H9 (cell line): Measurements from ENCODE around the gene C19orf33. TPM values are rescaled to one million over a fixed set of nuclear protein-coding genes. Genes with fewer than 3 reads are reported as not detected.
A peak's percentile ranks its signal among the peaks of the same experiment; 100 is the strongest.

ENCODE experiments used
- DNase-seq: peaks from one replicate; pipeline ENCODE4 v3.0.0-alpha.2; 2017
- H2AFZ ChIP-seq: one replicate; pipeline ENCODE4 v1.6.1; 2013; ENCODE audit warnings: mild to moderate bottlenecking, low read length, control low read depth, moderate library complexity
- H2AK5ac ChIP-seq: 2 replicates; pipeline ENCODE4 v1.6.1; 2013; ENCODE audit warnings: low read length, control low read depth, mixed read lengths; ENCODE audit not compliant: insufficient read length
- H2BK120ac ChIP-seq: one replicate; pipeline ENCODE4 v1.6.1; 2013; ENCODE audit warnings: low read depth, mild to moderate bottlenecking, low read length, control low read depth, inconsistent platforms; ENCODE audit not compliant: poor library complexity, severe bottlenecking
- H2BK12ac ChIP-seq: 2 replicates; pipeline ENCODE4 v1.6.1; 2013; ENCODE audit warnings: low read length, control low read depth, mixed read lengths, low read depth; ENCODE audit not compliant: insufficient read length
- H2BK15ac ChIP-seq: 2 replicates; pipeline ENCODE4 v1.6.1; 2013; ENCODE audit warnings: low read depth, low read length, control low read depth
- H2BK20ac ChIP-seq: one replicate; pipeline ENCODE4 v1.6.1; 2013; ENCODE audit warnings: low read depth, mild to moderate bottlenecking, low read length, control low read depth, inconsistent platforms; ENCODE audit not compliant: poor library complexity, severe bottlenecking
- H2BK5ac ChIP-seq: 2 replicates; pipeline ENCODE4 v1.6.1; 2013; ENCODE audit warnings: low read length, control low read depth, mixed read lengths; ENCODE audit not compliant: insufficient read length
- H3K14ac ChIP-seq: 2 replicates; pipeline ENCODE4 v1.6.1; 2013; ENCODE audit warnings: low read length, control low read depth; ENCODE audit not compliant: insufficient read depth
- H3K18ac ChIP-seq: 2 replicates; pipeline ENCODE4 v1.6.1; 2013; ENCODE audit warnings: low read depth, mild to moderate bottlenecking, mixed read lengths, low read length, control low read depth; ENCODE audit not compliant: insufficient read length
- H3K23ac ChIP-seq: 2 replicates; pipeline ENCODE4 v1.6.1; 2013; ENCODE audit warnings: low read length, control low read depth, mixed read lengths, low read depth; ENCODE audit not compliant: insufficient read length
- H3K23me2 ChIP-seq: 2 replicates; pipeline ENCODE4 v1.6.1; 2013; ENCODE audit warnings: low read depth, mild to moderate bottlenecking, mixed read lengths, low read length, control low read depth; ENCODE audit not compliant: insufficient read length, poor library complexity, severe bottlenecking
- H3K27ac ChIP-seq: 2 replicates; pipeline ENCODE4 v1.5.1; 2013; ENCODE audit warnings: low read length, control low read depth, mixed read lengths, low read depth; ENCODE audit not compliant: insufficient read length
- H3K27me3 ChIP-seq: 2 replicates; pipeline ENCODE4 v1.6.1; 2013; ENCODE audit warnings: low read length, control low read depth, inconsistent platforms; ENCODE audit not compliant: insufficient read depth
- H3K4ac ChIP-seq: 2 replicates; pipeline ENCODE4 v1.6.1; 2013; ENCODE audit warnings: low read depth, mild to moderate bottlenecking, control low read depth, inconsistent platforms, low read length, moderate library complexity
- H3K4me1 ChIP-seq: 2 replicates; pipeline ENCODE4 v1.6.1; 2013; ENCODE audit warnings: low read length, control low read depth, inconsistent platforms; ENCODE audit not compliant: insufficient read depth
- H3K4me2 ChIP-seq: 2 replicates; pipeline ENCODE4 v1.6.1; 2013; ENCODE audit warnings: low read length, control low read depth, mixed read lengths; ENCODE audit not compliant: insufficient read length, insufficient read depth
- H3K56ac ChIP-seq: 2 replicates; pipeline ENCODE4 v1.6.1; 2013; ENCODE audit warnings: low read depth, mild to moderate bottlenecking, mixed read lengths, low read length, control low read depth; ENCODE audit not compliant: insufficient read length
- H3K79me1 ChIP-seq: 2 replicates; pipeline ENCODE4 v1.6.1; 2013; ENCODE audit warnings: low read depth, mild to moderate bottlenecking, moderate library complexity, low read length, control low read depth, inconsistent platforms; ENCODE audit not compliant: insufficient read depth, poor library complexity, severe bottlenecking
- H3K79me2 ChIP-seq: 2 replicates; pipeline ENCODE4 v1.6.1; 2013; ENCODE audit warnings: low read length, control low read depth, inconsistent platforms; ENCODE audit not compliant: insufficient read depth
- H3K9ac ChIP-seq: 2 replicates; pipeline ENCODE4 v1.6.1; 2013; ENCODE audit warnings: low read length, control low read depth, mixed read lengths; ENCODE audit not compliant: insufficient read length; ENCODE audit errors: extremely low read depth
- H3K9me3 ChIP-seq: one replicate; pipeline ENCODE4 v1.6.1; 2013; ENCODE audit warnings: low read depth, low read length, inconsistent platforms; ENCODE audit not compliant: control insufficient read depth
- H3T11ph ChIP-seq: one replicate; pipeline ENCODE4 v1.6.1; 2013; ENCODE audit warnings: mild to moderate bottlenecking, low read length, control low read depth, inconsistent platforms
- H4K20me1 ChIP-seq: one replicate; pipeline ENCODE4 v1.6.1; 2013; ENCODE audit not compliant: control insufficient read depth, insufficient read length, insufficient read depth
- H4K5ac ChIP-seq: 2 replicates; pipeline ENCODE4 v1.6.1; 2013; ENCODE audit warnings: low read depth, mild to moderate bottlenecking, mixed read lengths, low read length, control low read depth; ENCODE audit not compliant: insufficient read length
- H4K8ac ChIP-seq: replicated peaks from 2 replicates; pipeline ENCODE4 v1.6.1; 2013; ENCODE audit warnings: low read length, control low read depth, mixed read lengths, low read depth; ENCODE audit not compliant: insufficient read length
- H4K91ac ChIP-seq: 2 replicates; pipeline ENCODE4 v1.6.1; 2013; ENCODE audit warnings: low read depth, mild to moderate bottlenecking, moderate library complexity, mixed read lengths, low read length, control low read depth; ENCODE audit not compliant: insufficient read length
- H3K27ac Mint-ChIP-seq, 3 experiments: 2 replicates in 2 of 3; 3 replicates in 1 of 3; pipeline ENCODE4 v1.8.0; 2020 to 2021; ENCODE audit warnings: mixed read lengths in 3 of 3, mild to moderate bottlenecking in 1 of 3, moderate library complexity in 1 of 3
- H3K27me3 Mint-ChIP-seq: 2 replicates; pipeline ENCODE4 v1.8.0; 2021; ENCODE audit warnings: low read depth, mild to moderate bottlenecking, moderate library complexity, mixed read lengths
- H3K36me3 Mint-ChIP-seq, 3 experiments: 2 replicates in 2 of 3; 3 replicates in 1 of 3; pipeline ENCODE4 v1.8.0; 2020 to 2021; ENCODE audit warnings: low read depth in 3 of 3, mixed read lengths in 3 of 3; ENCODE audit not compliant: insufficient read depth in 1 of 3
- H3K4me1 Mint-ChIP-seq, 2 experiments: 2 replicates each; pipeline ENCODE4 v1.8.0; 2020; ENCODE audit warnings: mixed read lengths in 2 of 2
- H3K4me3 Mint-ChIP-seq, 2 experiments: 2 replicates in 1 of 2; 3 replicates in 1 of 2; pipeline ENCODE4 v1.8.0; 2020 to 2021; ENCODE audit warnings: mild to moderate bottlenecking in 2 of 2, mixed read lengths in 2 of 2, moderate library complexity in 1 of 2
- H3K9me3 Mint-ChIP-seq, 2 experiments: 2 replicates in 1 of 2; 3 replicates in 1 of 2; pipeline ENCODE4 v1.8.0; 2020; ENCODE audit warnings: mild to moderate bottlenecking in 2 of 2, mixed read lengths in 2 of 2, moderate library complexity in 1 of 2
- WGBS: extraction: QIAGEN DNeasy Blood & Tissue Kit; methylation state at CpG from one replicate; pipeline ENCODE4 v1.1.7; 2013; ENCODE audit warnings: missing lambda C conversion rate, low lambda C conversion rate, mixed read lengths; ENCODE audit not compliant: insufficient read length; ENCODE audit errors: extremely low coverage; 5-methylcytosine and 5-hydroxymethylcytosine counted together
- total RNA-seq: library from RNA; stranded (reverse); gene quantifications from 2 replicates; pipeline ENCODE4 v1.2.1, GENCODE V29; 2021
- TF ChIP-seq, protein P1 (sequence below): fragments of 200-600 bp; sonication (generic); conservative IDR thresholded peaks from 3 replicates; pipeline ENCODE4 v1.8.0; 2021; ENCODE audit warnings: antibody characterized with exemption, mild to moderate bottlenecking

Gene C19orf33
- total RNA-seq, 1 experiment from 2014 or later: not detected

DNA sequence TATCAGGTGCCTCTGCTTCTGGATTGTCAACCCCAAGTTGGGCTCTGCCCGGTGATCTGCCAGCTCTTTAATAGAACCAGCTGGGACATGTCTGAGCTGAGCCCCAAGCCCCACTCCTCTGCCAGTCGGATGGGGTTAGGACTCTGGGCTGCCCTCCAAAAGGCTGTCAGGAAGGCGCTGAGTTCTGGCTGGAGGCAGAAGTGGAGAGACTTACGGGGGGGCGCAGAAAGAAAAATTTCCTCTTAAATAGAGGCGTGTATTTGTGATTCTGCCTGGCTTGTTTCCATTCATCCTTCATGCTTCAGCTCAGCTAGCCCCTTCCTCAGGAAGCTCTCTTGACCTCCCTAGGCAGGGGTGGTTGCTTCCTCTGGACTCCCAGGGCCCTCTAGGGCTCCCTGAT, 14.6 kb downstream of the C19orf33 start:
- peaks cover 16 to 35% of the 10 kb centered on the region in 2 experiments for H3K4me1 Mint-ChIP-seq
- Histone ChIP-seq H3K14ac (no peak overlapping the region), H3K56ac (no peak overlapping the region), H4K8ac (no peak overlapping the region), H3K23me2 (peaks cover 20% of the 10 kb centered on the region), H2BK20ac (no peak overlapping the region), H2BK15ac (no peak overlapping the region), H3K23ac (no peak overlapping the region), H3K79me1 (no peaks in the 10 kb centered on the region), H3K18ac (no peak overlapping the region), H3K27ac (no peak overlapping the region), H3K4me2 (no peak overlapping the region), H3K9me3 (no peaks in the 10 kb centered on the region), H4K20me1 (no peaks in the 10 kb centered on the region), H2AFZ (no peak overlapping the region), H3K4me1 (no peaks in the 10 kb centered on the region; the same call in 1 of the 2 replicates), H3K27me3 (peaks cover 9% of the 10 kb centered on the region; the same call in 1 of the 2 replicates), H4K91ac (no peak overlapping the region), H3K79me2 (no peaks in the 10 kb centered on the region), H2BK120ac (no peak overlapping the region), H3K4ac (no peak overlapping the region), H2BK5ac (no peak overlapping the region), H2BK12ac (no peak overlapping the region), H3K9ac (no peak overlapping the region), H4K5ac (no peak overlapping the region), H2AK5ac (no peak overlapping the region), H3T11ph (no peak overlapping the region)
- H3K36me3 Mint-ChIP-seq: no peaks in the 10 kb centered on the region; a peak in 1 of 7 replicates
- no peaks in the 10 kb centered on the region; a peak in 1 of 5 replicates for H3K9me3 Mint-ChIP-seq
- no CpG with 5 or more reads among the region's 6 CpGs for WGBS
- TF ChIP-seq, protein P1, sequence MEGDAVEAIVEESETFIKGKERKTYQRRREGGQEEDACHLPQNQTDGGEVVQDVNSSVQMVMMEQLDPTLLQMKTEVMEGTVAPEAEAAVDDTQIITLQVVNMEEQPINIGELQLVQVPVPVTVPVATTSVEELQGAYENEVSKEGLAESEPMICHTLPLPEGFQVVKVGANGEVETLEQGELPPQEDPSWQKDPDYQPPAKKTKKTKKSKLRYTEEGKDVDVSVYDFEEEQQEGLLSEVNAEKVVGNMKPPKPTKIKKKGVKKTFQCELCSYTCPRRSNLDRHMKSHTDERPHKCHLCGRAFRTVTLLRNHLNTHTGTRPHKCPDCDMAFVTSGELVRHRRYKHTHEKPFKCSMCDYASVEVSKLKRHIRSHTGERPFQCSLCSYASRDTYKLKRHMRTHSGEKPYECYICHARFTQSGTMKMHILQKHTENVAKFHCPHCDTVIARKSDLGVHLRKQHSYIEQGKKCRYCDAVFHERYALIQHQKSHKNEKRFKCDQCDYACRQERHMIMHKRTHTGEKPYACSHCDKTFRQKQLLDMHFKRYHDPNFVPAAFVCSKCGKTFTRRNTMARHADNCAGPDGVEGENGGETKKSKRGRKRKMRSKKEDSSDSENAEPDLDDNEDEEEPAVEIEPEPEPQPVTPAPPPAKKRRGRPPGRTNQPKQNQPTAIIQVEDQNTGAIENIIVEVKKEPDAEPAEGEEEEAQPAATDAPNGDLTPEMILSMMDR: no peak
- no peak for DNase-seq
- H3K4me3 Mint-ChIP-seq: peak overlapping the region in 1 of 2 experiments; percentile 86; a peak in 3 of 5 replicates
- H3K27ac Mint-ChIP-seq: no peak overlapping the region
- H3K27me3 Mint-ChIP-seq: peaks cover 51% of the 10 kb centered on the region
